Stimulated activated CD8-positive, alpha-beta memory T cell treated with anti-CD3 and anti-CD28 coated beads, Interleukin-7, amount 100 ng/mL, for 4 hours (primary cell): ENCODE results near the gene PAM.

Experiments used
- DNase-seq, 2 donors: peaks; one replicate each; pipeline ENCODE4 v3.0.0-alpha.2; 2020; ENCODE audit warnings: low read depth in 2 of 2

PAM gene

GRCh38 chr5:102754767-102755431 is at the start of gene PAM:
Gene PAM, plus strand, starts transcription at chr5:102755305. Its CDS starts 110,891 bp downstream, at chr5:102866196.
- DNase-seq: peak; percentile 32 to 74

DNA sequence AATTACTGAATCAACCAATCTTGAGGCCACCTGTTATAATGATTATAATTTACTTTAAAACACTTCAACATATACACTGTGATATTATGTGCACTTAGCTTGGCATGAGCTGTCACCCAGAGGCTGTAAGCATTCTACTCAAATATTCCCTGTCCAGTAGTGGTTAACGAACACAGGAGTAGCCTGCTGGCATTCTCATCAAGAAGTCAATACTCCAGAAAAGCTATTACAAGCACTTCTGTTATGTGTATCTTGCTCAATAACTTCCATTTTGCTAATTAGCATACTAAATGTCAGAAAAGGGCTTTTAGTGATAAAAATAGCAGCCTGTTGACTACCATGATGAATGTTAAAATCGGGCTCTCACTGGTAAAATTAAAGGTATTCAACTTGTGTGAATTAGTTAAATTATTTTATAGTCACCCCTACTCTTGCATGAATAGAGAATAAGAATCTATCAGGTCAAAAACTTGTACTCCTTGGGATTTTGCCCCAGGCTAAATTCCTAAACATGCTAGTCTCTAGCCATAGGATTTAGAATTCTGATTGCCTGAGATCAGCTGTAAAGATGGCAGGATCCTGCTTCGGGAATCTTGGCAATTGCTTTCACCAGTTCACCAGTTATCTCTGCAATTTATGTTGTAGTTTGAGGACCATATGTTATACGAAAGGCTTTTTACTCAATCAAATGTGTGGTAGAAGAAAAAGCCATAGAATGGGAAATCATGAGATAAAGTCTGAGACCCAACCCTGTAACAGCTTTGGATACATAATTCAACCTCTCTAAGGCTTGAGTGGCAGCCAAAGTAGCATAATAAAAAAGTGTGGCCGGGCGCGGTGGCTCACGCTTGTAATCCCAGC is 43.4 kb upstream of the PAM start:
- no peak for DNase-seq

DNA sequence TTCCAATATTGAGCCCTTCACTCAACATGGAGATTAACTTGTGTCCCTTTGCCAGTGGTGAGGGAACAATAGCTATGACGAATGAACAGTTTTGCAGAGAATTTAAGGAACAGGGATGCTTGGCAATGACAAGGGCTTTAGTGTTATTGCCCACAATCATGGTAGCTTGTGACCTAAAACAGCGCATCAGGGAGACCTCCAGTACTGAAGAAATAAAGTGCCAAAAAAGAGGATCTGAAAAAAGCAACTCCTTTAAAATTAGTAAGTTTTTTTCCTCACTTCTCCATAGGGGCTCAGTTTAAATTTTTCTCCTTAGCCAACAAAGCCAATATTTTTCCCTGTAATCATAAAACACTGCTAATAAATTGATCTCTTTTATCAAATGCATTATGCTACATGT is 41.8 kb upstream of the PAM start:
- no peak for DNase-seq

- DNase-seq: no peak
Observed at GRCh38 chr5:102713682-102714231, 41.3 kb upstream of the PAM start.

DNA sequence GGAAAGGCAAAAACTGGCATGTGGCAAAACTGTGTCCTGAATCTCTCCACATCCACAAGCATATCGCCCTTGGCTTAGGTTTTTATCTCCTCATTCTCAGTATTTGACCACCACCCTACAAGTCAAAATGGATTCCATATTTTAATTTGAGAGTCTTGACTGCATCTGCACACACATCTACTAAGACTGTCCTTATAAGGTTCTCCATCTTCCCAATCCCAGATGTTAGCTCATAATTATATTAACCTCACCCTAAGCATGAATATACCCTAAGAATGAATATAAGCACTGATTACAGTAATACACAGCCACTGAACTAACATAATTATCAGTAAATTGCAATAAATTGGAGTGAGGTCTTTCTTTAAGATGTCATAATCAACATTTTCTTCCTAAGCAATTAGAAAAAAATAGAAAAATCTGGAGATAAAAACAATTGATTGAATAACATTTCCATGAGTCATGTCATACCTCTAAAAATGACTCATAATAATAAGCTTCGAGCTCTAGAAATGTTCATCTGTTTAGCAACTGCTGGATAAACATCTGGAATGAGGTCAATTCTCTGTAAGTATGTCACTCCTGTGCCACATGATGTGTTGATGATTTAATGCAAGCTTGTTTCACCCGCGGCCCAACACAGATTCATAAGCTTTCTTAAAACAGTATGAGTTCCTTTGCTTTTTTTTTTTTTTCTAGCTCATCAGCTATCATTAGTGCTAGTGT is 39.9 kb upstream of the PAM start:
- DNase-seq: no peak

GRCh38 chr5:102716017-102716416 is 39.1 kb upstream of the PAM start:
- no peak for DNase-seq

DNA sequence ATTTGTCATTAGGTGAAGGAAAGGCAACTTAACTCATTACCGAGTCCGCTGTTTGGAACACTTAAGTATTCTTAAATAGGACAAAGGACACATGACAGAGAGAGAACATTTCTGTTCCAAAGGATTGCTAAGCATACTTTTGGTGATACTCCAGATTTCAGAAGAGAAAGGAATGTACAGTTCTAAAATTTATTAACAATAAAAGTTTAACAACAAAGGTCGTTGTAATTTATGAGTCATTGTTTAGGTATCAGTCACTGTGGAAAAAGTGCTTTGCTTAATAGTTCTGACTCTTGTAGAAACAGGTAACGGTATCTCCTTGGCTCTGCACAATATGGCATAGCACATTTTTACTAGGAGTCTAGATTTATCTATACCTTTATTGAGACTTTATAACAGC is 36.3 kb upstream of the PAM start:
- DNase-seq: no peak

- no peak for DNase-seq
Observed at GRCh38 chr5:102719886-102720285, 35.2 kb upstream of the PAM start.

DNA sequence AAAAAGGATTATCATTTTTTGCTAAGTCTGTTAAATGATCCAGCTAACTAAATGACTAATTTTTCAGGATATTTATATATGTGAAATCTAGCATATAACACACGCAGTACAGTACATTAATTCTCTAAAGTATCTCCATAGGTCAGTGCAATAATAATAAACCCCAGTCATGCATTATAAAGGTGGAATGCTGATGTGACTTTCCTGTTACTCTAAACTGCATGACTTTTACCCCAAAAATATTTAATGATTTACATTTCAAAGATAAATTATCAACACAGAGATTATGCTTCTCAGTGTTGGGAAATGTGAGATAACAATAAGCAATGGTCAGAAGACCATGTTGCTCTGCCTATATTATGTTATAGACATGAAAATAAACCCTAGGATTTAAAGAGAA is 34.1 kb upstream of the PAM start:
- DNase-seq: no peak

DNA sequence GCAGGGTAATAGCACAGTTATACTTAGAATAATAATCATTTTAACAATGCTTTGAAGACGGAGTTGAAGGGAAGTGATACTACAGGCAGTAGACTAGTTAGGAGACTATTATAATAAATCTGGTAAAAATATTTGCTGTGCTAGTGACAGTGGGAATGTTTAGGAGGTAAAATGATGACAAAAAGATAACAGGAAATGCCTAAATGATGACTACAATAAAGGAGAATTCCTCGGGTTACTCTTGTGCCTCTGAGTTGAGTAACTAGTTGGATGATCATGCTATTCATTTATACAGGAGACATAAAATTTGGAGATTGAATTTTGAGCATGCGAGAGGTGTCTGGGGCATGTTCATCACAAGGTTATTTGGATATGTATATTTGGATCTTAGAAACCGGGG is 32.2 kb upstream of the PAM start:
- no peak for DNase-seq

DNA sequence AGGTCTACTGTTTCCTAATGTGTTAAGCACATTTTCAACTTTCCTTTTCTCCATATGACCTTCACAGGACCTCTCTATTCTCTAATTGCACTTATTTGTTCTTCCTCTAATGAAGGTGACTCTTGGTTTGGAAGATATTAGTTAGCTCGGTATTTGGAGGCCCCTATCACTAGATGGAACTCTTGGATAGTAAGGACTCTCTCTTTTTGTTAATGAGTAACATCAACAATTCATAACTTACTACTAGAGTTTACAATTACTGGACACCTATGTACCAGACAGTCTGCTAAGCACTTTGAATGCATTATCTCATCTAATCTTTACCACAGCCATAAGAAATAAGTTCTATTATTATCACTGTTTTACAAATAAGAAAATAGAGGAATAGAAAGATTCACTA is 23.4 kb upstream of the PAM start:
- DNase-seq: no peak

GRCh38 chr5:102733534-102733933 is 21.6 kb upstream of the PAM start:
- no peak for DNase-seq

DNA sequence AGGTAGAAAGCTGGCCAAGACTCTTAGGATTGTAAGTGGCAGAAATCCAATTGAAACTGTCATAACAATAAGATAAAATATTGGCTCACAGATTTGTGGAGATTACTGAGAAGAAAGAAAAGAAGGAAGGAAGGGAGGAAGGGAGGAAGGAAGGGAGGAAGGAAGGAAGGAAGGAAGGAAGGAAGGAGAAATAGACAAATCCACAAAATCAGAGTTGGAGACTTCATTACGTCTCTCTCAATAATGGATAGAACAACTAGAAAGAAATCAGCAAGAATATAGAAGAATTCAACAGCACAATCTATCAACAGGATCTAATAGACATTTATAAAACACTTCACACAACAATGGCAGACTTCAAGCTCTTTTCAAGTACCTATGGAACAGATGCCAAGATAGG is 17.9 kb upstream of the PAM start:
- no peak for DNase-seq

DNA sequence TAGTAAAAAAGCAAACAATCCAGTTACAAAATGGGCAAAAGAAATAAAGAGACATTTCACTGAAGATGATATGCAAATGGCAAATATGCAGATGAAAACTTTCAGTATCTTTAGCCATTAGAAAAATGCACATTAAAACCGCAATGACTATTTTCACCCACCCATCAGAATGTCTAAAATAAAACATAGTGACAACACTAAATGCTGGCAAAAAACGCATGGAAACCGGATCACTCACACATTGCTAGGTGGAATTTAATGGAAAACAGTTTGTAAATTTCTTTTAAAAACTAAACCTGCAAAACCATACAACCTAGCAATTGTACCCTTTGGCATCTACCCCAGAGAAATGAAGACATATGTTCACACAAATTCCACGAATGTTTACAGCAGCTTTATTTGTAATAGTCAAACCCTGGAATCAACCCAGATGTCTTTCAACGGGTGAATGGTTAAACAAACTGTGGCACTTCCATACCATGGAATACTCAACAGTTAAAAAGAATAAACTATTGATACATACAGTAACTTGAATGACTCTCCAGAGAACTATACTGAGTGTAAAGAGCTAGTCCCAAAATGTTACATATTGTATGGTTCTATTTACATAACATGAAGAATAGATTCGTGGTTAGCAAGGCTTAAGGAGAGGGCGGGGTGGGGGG is 17.2 kb upstream of the PAM start:
- DNase-seq: no peak

GRCh38 chr5:102740515-102740914 is 14.6 kb upstream of the PAM start:
- DNase-seq: no peak

- DNase-seq: no peak
Observed at GRCh38 chr5:102742215-102742614, 12.9 kb upstream of the PAM start.

- DNase-seq: no peak
Observed at GRCh38 chr5:102743900-102744299, 11.2 kb upstream of the PAM start.

- DNase-seq: no peak
Observed at GRCh38 chr5:102747386-102748166, 7.5 kb upstream of the PAM start.

DNA sequence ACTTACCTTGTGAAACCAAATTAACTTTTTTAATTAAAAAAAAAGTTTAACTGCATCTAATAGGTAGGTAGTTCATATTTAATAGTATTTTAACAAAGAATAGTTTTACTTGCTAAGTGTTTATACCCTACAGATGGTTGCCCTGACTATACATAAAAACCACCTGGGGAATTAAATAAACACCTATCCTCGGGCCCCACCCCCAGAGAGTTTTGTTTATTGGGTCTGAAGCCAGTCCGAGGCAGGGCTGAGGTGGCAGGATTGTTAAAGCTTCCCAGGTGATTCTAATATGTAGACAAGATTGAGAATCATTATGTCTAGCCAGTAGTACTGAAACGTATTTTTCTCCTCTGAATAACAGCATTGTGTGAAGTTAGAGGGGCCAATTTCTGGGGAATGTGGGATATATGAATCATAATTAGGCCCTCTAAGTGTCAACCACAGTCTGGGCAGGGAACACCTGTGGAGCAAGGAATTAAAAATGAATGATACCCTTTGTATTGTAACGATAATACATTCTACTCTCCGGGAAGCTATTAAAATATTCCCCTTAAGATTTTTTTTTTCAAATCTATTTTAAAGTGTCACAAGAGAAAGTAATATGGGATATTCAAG is 5.6 kb upstream of the PAM start:
- DNase-seq: no peak

- DNase-seq: no peak
Observed at GRCh38 chr5:102750151-102750834, 4.8 kb upstream of the PAM start.
